Stimulated activated CD4-positive, alpha-beta T cell treated with anti-CD3 and anti-CD28 coated beads, TNF-alpha, amount 100 ng/mL, for 4 hours (primary cell): ENCODE results near the gene CTSZ.
"Not testable (repeated sequence)": the region's sequence is repeated elsewhere in the genome, so short reads cannot be mapped to it uniquely, and the experiment has no call there.

Experiments
- DNase-seq, 3 experiments: peaks; one replicate each; pipeline ENCODE4 v3.0.0-alpha.2; 2020; ENCODE audit warnings: low read depth in 3 of 3

The CTSZ gene

DNA sequence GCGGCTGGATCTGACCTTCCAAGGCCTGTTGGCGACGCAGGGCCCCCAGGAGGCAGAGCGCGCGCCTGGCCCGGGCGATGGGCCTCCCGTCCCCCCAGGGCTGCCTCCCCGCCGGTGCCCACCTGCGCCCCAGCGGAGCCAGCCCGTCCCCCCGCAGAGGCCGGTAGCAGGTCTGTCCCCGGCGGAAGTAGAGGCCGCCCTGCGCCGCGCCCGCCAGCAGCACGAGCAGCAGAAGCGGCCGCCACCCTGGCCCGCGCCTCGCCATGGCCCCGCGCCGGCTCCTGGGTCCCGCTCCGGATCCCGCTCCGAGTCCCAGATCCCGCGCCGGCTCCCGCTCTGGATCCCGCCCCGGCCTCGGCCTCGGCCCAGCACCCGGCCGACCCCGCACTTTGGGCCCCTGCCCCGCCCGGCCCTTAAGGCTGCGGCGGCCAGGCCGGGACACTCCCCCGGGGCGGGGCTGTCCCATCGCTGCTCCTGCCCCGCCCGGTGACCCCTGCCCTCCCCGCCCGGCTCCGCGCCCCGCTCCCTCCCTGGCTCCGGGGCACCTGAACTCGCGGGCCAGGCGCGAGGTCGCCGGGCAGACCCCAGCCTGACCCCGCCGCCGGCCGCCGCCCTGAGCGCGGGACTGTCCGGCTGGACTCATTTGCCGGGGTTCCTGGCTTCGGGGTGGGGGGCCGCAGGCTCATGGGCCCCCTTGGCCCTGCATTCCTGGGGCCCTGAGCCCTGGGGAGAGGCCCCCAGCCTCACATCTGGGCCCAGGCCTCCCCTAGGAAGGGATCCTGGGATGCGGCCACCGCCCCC, at the start of gene CTSZ:
CTSZ (minus strand) TSS at position 391 of the 801 bp plus-strand sequence; CDS start at position 265, 126 bp downstream.
- peak in 1 of 3 experiments; percentile 35 for DNase-seq

DNA sequence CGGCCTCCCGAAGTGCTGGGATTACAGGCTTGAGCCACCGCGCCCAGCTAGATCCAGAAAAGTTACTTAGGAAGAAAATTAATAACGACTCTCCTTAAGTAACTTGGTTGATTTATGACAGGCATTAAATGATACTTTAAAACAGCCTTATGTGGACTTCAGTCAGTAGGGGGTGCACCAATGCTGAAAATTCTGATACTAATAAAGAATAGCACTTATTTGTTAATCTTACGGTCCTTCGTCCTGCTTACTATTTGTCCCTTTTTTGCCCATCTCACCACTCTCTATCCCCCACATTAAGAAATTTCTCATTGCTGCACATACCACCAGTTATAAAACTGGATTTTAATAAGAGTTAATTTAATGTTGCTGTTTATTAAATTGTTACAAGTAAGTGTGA, 48.2 kb upstream of the CTSZ start:
- DNase-seq: no peak

DNA sequence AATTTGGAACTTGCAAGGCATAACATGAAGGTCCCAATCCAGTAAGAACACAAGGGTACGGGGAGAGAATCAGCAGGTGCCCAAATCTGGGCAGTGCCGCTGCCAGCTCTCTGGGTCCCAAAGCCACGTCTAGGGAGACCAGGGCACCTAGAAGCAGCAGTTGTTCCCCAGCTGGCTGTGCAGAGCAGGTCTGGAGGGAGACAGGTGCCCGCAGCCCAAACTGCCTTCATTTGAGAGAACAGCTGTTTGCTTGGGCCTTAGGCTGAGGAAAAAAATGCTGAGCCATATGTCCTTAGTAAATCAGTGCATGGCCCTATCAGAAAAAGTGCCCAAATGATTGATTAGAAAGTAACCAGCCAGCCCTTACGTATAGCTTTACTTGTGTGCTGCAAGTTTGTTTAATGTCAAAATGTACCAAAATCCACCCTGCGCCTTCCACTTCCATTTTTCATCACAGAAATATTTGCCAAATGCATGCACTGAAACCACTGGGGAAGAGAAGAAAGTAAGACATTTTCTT, 44.7 kb upstream of the CTSZ start:
- no peak for DNase-seq

DNA sequence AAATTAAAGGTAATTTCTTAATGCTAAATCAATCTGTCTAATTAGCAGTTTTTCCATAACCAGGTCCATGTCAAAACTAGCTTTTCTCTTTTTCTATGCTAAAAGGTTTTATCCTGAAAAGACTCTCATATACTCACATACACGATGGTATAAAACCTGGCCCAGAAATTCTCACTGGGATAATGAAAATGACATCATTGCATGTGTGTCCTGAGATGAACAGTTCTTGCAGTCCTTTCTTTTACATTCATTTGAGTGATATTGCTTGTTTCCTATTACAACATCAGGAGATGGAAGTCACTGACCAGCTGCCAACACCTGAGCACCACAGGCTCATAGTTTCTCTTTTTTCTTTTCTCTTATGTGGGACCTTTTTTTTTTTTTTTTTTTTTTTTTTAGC, 43.4 kb upstream of the CTSZ start:
- DNase-seq: no peak

DNA sequence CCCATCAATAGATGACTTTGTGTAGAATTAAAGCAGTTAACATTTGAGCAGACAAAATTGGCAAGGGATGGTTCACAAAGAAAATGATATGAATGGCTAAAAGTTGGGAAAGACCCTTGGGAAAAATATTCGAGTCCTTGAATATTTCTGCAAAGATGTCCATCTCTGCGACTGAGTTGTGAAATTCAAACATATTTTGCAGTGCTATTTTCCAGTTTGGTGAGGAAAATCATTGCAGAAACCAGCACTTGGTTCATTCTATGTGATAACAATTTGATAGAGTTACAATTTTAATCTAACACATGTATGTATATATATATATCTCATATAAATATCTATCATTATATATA, 41.6 kb upstream of the CTSZ start:
- DNase-seq: no peak

DNA sequence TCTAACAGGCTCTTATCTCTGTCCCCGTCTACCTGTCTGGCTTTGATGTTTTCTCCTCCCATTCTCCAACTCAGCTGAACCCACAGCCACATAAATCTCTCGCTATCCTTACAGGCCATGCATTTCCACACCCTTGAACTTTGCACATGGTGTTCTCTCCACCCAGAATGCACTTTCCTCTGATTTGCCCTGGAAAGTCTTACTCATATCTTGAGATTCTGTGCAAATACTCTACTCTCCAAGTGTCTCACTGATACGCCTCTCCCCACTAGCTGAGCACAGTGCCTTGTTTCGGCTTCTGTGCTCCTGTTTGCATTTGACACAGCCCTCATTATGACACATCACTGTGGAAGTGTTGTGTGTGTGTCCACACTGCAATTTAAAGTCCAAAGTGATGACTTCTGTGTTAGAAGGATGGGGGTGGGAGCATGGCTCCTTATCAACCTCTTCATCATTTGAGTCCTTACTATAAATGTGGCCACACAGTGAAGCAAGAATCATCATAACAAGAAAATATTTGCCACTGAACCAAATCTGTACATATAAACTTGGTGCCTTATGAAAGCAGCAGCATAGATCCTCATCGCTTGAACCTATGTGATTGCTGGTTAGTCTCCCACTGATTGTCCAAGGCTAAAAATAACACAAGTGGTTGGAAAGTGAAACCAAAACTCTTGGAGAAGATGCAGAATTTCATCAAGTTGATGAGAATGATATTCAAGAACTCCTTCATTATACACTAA, 41.1 kb upstream of the CTSZ start:
- no peak for DNase-seq

DNA sequence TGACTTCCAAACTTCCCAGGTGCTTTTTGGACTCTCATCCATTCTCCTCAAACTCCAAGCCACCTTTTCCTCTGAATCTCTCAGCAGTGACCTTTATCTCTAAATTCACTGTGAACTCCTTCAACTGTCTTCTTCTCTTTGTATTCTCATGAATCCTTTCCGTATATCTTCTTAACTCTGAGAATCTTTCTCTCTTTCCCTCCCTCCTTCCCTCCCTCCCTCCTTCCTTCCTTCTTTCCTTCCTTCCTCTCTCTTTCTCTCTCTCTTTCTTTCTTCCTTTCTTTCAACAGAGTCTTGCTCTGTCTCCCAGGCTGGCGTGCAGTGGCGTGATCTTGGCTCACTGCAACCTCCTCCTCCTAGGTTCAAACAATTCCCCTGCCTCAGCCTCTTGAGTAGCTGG, 39.8 kb upstream of the CTSZ start:
- no peak for DNase-seq

DNA sequence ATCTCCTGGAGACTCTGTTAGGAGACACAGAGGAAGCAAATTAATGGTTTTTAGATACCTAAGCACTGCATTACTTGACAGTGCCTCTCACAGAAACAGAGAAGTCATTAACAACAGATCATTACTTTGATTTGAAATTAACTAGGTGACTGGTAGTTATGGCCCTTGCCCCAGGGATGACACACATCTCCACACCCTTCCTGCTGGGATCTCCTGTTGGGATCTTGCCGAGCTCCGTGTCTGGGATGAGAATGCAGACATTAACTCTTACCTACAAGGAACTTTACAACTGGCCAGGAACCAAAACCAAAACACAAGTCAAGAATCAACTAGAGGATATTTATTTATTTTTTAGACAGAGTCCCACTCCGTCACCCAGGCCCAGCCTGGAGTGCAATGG, 37.7 kb upstream of the CTSZ start:
- DNase-seq: no peak

DNA sequence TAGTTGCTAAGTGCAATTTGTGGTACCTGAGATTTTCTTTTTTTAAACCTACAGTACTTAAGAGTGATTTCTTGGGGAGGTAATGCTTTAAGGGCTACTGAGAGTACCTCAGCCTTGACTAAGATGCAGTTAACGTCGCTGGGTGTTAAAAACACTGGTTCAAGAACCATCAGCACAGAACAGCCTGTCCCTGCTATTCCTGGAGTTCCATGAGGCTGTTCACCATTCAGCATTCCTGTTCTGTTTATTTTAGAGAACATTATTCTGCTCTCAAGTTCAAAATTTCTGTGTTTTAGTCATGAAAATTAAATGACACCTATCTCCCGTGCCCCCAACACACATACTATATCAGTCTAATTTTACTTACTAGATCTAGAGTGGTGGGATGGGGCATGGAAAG, 37.2 kb upstream of the CTSZ start:
- no peak for DNase-seq

DNA sequence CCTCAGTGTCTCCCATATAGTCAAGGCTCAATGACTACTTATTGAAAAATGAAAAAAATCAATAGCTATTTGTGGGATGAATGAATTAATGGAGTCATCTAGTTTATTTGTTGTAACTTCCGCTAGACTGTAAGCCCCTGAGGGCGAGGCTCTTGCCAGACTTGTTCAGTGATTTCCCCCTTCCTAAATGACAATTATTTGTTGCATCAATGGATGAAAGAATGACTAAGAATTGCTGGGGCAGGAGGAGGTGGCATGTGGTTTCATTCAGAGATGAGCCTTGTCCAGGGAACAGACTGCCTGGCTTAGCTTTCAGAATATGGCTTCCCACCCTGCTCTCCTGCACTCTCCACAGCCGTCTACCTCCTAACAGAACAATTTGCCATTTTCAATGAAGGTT, 36.6 kb upstream of the CTSZ start:
- no peak for DNase-seq

DNA sequence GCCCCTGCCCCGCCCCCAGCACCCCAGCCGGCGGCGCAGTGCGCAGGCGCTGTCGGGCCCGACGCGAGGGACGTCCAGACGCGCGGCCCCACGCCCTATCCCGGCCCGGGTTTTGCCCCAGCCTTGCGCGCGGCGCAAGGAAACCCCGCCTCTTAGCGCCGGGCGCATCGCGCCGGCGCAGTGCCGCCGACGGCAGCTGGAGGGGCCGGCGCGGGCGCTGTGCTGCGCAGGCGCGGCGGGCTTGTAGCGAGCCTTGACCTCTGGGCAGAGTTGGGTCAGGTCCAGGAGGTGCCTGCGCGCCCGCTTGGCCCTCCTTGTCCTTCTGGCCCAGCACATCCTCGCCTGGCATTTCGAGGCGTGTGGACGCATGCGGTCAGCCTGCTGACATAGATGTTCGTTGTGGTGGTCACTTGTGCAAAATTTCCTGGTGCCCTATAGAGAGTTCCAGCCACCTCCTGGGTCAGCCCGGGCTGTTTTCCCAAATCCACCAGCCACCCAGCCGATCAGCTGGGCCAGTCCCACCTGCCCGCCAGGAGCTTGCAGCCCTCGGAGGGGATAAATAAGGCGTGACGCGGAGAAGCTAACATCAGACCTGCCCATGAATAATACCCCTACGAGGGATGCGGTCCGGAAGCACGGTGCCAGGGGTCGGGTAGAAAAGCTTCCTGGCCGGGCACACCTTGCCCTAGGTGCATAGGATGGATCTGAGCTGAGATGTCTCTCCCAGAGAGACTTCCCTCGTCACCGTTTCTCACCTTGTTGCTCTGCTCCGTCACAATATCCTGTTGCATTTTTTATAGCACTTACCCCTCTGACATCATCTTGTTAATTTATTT, 36.0 kb upstream of the CTSZ start:
- peak; percentile 91 to 92 (median 91) for DNase-seq

DNA sequence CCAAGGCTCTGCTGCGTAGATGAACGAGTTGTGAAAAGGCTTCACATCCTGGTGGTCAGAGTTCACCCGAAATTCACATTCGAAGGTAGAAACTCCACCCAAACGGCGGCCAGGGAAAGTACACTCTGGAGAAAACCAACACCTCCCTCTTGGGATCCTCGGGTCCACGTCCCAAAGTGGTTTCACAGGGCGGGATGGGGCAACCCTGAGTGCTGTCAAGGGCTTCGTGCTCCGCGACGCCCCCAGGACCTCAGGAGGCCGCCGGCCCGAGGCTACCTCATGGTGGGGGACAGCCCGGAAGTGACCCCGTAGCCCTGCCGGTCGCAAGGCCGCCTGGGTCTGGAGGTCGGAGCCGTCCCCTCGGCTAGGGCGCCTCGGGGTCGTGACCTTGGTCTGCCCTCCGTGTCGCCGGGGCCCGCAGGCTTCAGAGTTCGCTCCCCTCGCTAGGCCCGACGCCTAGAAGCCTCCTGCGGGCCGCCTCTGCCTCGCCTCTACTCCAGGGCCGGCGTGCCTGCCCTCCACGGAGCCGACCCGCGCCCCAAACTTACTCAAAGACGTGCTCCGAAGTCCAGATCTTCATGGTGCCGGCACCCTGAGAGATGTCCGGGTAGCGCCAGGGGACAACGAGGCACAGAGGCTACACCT, 35.2 kb upstream of the CTSZ start, which contains the start of gene PRELID3B:
PRELID3B (minus strand) TSS at position 636 of the 645 bp plus-strand sequence; CDS start at position 580, 56 bp downstream.
- no peak for DNase-seq

DNA sequence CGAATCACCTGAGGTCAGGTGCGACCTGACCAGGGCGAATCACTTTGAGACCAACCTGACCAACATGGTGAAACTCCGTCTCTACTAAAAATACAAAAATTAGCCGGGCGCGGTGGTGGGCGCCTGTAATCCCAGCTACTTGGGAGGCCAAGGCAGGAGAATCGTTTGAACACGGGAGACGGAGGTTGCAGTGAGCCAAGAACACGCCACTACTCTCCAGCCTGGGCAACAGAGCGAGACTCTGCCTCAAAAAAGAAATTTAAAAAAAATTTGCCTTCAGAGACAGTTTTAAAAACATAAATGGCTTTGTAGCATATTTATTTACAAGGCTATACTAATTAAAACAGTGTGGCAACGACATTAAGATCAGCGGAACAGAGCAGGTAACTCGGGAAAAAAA, 34.4 kb upstream of the CTSZ start:
- DNase-seq: not testable (repeated sequence)

DNA sequence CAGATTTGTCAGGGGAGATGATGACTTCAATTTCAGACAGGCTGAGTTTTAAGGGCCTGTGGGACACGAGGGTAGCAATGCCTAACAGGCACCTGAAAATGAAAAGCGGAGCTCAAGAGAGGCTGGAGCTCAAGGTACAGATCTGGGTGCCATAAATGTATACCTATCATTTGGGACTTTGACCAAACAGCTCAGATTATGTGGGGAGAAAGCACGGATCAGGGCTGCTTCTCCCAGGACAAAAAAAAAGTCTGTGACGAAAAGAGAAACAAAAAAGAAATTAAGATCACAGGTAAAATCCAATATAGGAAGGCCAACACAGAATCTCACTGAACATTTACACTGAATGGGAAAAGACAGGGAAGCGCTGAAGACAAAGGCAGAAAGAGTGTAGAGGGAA, 33.6 kb upstream of the CTSZ start:
- no peak for DNase-seq

DNA sequence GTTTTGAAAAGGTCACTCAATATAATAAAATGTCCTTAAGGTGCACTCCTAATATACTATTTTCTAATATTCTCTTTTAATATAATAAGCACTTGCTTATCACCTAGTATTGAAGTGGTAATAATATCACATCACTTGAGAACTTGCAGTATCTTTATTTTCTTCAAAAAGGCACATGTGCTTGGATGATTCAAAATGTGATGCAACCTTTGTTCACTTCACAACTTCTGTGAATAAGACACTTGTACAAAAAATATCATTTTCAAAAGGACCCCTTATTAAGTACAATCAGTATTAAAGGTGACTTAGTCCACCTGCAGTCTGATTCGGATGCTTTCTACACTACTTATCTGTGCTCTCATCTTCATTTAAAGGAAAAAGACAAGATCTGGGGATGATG, 32.2 kb upstream of the CTSZ start:
- DNase-seq: no peak

DNA sequence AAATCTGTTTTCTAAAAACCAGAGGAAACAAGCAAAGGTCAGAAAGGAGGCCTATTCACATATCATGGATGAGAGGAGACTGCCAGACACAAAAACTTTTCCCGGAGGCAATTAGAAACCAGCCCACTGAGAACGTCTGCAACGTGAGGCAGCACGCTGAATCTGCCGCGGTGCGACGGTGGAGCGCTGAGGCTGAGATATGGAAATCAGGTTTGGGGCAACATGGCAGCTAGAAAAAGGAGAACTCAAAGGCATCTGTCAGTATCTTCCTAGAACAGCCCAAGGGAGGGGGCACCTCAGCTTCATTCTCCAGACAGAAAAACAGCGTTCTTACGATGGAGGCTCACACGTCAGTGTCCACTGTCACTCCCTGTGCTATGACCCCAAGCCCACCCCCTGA, 30.3 kb upstream of the CTSZ start:
- no peak for DNase-seq

DNA sequence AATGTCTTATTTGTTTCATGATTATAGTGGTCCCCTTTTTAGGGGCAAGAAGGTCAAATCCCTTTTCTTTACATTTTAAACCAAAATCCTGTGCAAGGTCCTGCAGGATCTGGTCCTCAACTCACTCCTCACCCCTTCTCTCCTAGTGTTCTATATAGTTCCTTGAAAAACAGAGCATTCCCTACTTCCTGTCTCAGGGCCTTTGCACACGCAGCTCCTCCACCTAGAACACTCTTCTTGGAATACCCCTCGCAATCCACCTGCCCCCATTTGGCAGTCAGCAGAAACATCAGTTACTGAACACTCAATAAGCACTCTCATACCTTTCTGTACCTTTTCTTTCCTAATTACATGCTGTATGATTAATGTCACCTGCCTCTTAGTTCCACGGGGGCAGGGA, 28.3 kb upstream of the CTSZ start:
- no peak for DNase-seq

DNA sequence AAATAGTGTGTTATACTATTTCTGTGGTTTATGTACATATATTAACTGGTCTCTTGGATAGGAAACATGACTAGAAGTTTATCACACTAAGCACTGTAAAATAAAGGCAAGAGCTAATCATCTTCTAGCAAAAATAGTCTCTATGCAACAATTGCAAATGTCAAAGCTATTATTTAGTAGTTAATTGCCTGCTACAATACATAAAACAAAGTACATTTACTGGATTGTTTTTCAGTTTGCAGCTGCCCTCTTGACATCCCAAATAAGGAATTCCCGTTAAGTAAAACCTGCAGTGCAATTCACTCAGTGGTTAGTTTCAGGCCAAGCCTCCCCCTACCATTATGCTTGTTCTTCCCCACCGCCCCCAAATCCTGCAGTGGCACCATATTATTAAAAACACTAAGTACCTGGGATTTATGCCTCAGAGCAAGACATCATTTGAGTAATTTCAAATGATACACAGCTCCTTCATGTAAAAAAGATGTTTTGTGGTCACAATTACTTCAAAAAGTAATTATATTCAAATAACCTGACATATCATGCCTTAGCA, 26.6 kb upstream of the CTSZ start:
- DNase-seq: no peak

DNA sequence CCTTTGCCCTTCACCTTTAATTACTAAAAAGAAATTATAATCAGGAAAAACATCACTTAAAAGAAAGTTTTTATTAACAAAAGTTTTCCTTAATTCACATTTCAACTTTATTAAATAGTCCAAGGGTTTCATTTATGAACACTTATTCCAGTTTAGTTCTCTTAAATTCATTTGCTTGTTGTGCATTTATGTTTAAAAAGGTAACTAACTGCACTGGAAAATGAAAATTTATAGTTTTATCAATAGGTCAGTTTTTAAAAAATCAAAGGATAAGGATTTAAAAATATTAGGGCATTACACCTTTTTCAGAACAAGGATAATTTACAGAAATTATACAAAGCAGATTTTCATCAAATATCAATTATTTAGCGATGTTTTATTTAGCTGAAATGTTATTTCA, 26.0 kb upstream of the CTSZ start:
- DNase-seq: no peak

DNA sequence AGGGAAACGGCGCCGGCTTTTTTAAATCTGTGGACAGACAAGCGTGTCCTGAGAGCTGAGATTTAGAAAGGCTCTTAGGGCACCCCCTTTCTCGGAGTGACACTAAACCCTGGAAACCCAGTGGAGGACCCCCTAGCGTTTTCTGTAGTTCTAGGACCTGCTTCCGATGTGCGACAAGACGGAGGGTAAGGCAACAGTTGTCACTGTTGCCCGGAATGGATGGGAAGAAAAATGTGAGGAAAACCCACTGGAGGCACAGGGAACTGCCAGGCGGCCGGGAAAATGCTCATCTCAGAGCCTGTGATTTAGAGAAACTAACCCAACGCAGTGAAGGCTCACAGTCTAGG, 25.6 kb upstream of the CTSZ start:
- DNase-seq: no peak

DNA sequence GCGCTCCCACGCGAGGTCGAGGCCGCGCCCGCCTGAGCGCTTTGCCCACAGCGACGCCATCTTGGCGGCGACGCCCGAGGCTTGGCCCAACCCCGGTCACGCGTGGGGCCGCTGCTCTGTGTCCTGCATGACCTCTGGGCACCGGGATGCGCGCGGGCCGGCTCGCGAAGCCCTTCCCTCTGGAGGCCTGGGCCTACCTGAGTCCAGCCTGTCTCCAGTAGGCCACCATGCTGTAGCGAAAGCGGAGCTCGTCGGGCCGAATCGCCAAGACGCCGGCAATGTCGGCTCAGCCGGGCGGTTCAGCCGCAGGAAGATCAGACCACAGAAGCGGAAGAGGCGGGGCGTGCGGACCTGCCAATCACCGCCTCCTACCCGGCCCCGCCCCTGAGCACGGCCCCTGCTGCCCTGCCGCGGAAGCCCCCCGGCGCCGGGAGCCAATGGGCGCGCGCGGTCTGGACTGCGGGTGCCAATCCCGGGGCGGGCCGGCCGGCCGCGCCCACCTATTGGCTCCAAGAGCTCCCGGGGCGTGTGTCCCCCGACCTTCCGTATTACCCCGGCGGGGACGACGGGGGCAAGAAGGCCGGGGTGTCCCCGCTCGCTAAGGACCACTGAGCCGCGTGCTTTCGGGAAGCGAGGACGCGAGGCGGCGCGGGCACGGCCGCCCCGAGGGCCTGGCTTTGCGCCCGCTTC, 25.1 kb upstream of the CTSZ start, which contains the start of gene ATP5F1E:
ATP5F1E (minus strand) TSS at position 313 of the 690 bp plus-strand sequence; CDS start at position 229, 84 bp downstream.
- peak; percentile 94 to 95 (median 95) for DNase-seq
